GM13977 (cell line): ENCODE data around the gene ADD3.
"Not testable (repeated sequence)": the region's sequence is repeated elsewhere in the genome, so short reads cannot be mapped to it uniquely, and the experiment has no call there.

ENCODE experiments used
- DNase-seq: peaks from one replicate; pipeline ENCODE4 v3.0.0; 2012; ENCODE audit warnings: low spot score
- CTCF ChIP-seq: IDR thresholded peaks from 2 replicates; pipeline ENCODE4 v1.5.1; 2012; ENCODE audit warnings: mild to moderate bottlenecking, control low read depth; ENCODE audit not compliant: insufficient read depth; ENCODE audit errors: extremely low read depth, missing control alignments
- in situ Hi-C: fragments of 300-500 bp; cut with MboI; formaldehyde crosslinking; loops from one replicate; pipeline ENCODE4 v1.12.0; 2022; ENCODE audit warnings: low sequenced_read_pairs, low pct_unique_long_range_greater_than_20kb, mixed read lengths, inconsistent platforms; ENCODE audit not compliant: unreplicated experiment

ADD3 gene

GRCh38 chr10:110045772-110046171 is 38.0 kb downstream of the ADD3 start:
- no peak for DNase-seq
- in situ Hi-C loops: no loop called here
- TF ChIP-seq CTCF: no peak

GRCh38 chr10:110048145-110048544 is 40.4 kb downstream of the ADD3 start:
- DNase-seq, in situ Hi-C loops: not testable (repeated sequence)

GRCh38 chr10:110048781-110049180 is 41.0 kb downstream of the ADD3 start:
- TF ChIP-seq CTCF: no peak
- DNase-seq: no peak
- in situ Hi-C loops: no loop called here

GRCh38 chr10:110049889-110050591 is 42.3 kb downstream of the ADD3 start:
- DNase-seq, in situ Hi-C loops: not testable (repeated sequence)

GRCh38 chr10:110051487-110051886 is 43.7 kb downstream of the ADD3 start:
- TF ChIP-seq CTCF: no peak
- in situ Hi-C loops: no loop called here
- no peak for DNase-seq

GRCh38 chr10:110052916-110053315 is 45.1 kb downstream of the ADD3 start:
- in situ Hi-C loops: no loop called here
- no peak for DNase-seq
- no peak for TF ChIP-seq CTCF

- DNase-seq: no peak
- in situ Hi-C loops: no loop called here
- no peak for TF ChIP-seq CTCF
Observed at GRCh38 chr10:110056822-110057221, 49.0 kb downstream of the ADD3 start.

- no peak for TF ChIP-seq CTCF
- in situ Hi-C loops: no loop called here
- DNase-seq: no peak
Observed at GRCh38 chr10:110057456-110057855, 49.7 kb downstream of the ADD3 start.
